GM18517 (cell line): ENCODE results near the gene PPP1R3C.

Experiments
- ATAC-seq: cut with Tn5 transposase; IDR thresholded peaks from one replicate; pipeline ENCODE4 v1.9.1; 2021; ENCODE audit warnings: mild to moderate bottlenecking, moderate library complexity; ENCODE audit not compliant: unreplicated experiment

Gene PPP1R3C

DNA sequence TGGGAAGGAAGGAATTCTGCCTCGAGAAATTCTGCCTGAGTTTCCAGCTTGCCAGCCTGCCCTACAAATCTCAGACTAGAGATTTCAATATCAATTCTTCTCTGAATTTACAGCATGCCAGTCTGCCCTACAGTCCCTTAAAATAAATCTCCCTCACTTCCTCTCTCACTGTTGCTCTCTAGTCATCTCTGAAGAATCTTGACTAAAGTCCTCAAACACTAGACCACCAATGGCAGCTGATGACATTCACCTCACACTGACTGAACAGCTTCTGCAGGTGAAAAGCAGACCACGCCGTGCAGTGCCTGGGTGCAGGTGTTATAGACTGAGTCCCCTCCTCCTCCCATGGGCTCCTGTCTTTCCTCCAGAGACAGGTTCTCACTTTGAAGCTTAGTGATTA, 30.4 kb downstream of the PPP1R3C start:
- ATAC-seq, result no peak

- no peak for ATAC-seq
Measured at GRCh38 chr10:91601212-91601611, 31.7 kb downstream of the PPP1R3C start.

GRCh38 chr10:91598211-91598977, 34.5 kb downstream of the PPP1R3C start:
- no peak for ATAC-seq

DNA sequence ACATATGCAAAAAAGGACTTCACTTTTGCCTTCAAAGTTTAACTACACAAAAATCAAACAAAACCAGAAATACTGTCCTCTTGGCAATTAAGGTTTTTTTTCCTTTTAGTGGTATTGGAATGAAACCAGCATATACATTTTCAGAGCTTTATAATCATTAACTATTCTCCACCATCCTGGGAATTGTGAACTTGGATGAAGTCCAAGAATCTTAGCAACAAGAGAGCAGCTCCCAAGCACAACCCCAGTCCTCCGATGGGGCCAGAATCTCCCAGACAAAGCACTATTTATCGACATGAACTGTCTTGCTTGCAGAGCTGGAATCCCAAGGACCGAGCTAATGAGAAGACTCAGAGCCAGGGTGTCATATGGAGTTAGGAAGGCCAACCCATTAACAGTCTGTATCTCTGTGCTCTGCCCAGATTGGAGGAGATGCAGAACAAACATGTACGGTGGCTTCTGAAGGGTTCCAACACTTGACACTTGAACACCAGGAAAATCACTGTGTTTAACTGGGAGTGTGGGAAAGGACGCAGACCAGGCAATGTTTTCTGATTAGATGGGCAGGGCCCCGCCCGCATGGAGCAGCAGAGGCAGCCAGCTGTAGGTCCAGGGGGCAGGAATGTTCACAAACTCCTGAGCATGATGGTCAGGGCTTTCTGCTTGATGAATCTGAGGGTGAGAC, 35.5 kb downstream of the PPP1R3C start:
- ATAC-seq, result no peak

DNA sequence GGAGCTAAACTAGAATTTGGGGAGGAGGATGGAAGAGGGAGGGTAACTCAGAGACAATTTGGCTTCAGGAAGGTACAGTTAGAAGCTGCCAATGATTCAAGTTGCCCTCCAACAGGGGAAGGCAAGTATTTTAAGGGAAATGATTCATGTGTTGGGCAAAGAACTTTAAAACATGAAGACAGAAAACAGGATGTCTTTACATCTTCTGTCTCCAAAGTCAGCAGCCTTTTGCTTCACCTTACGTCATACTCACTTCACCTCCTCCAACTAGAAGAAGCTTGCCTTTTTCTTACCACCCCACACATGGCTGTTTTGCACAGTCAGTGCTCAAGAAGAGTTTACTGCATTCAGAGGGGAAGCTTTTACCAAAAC, 36.1 kb downstream of the PPP1R3C start:
- ATAC-seq, result no peak

DNA sequence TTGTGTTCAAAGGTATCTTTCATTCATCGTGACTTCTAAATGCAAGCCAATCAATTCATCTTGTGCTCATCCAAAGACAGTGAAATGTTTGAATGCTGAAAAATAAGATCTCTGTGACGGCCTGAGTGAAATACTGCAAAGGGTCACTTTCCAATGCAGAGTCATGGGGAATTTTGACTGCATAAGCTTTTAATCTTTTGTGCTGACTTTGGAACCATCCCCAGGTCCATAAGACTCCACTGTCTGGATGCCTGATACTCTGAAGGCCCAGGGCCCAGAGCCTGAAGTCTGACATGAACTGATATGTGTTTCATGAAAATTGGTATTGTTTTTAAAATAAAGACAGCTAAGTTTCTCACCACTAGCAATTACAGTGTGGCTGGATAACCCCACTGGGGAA, 39.0 kb downstream of the PPP1R3C start:
- ATAC-seq, result no peak

- ATAC-seq, result no peak
Measured at GRCh38 chr10:91593366-91593765, 39.5 kb downstream of the PPP1R3C start.

- no peak for ATAC-seq
Measured at GRCh38 chr10:91592266-91592975, 40.5 kb downstream of the PPP1R3C start.

- ATAC-seq, result no peak
Measured at GRCh38 chr10:91591797-91592174, 41.1 kb downstream of the PPP1R3C start.

DNA sequence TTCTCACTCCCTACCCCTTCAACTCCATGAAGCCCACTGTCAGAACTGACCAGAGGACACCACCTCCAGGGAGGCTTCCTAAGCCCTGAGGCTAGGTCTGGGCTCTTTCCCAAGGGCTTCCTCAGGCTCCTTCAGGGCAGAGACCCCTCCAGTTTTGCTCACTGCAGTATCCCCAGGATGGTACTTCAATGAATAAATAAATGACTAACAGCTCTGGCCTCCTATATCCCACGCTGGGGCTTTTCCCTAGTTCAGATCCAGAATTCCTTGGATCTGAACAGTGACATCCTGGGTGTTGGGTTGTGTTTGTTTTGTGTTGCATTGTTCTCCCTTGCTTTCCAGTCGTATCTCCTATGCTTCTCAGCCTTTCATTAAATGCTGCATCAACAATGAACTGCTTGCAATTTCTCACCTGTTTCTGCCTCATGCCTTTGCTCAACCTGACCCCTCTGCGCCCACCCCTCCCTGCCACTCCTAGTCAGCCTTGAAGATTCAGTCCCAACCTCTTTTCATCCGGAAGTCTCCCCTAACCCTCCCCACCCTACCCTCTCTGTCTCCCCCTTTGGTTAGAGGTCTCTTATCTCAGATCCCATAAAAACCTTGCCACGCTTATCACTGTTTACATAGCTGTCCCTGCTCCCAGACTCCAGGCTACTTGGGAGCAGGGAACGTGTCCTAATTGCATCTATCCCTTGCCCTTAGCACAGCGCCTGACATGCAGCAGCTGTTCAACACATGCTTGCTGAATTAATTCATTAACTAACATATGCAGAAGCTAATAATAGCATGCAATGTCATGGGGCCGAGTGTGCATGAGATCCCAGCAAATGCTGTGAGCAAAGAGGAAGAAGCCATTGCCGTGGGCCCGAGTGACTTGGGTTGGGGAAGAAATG, 41.7 kb downstream of the PPP1R3C start:
- no peak for ATAC-seq

- ATAC-seq, result no peak
Measured at GRCh38 chr10:91590142-91590903, 42.5 kb downstream of the PPP1R3C start.

GRCh38 chr10:91589658-91590035, 43.2 kb downstream of the PPP1R3C start:
- no peak for ATAC-seq

- no peak for ATAC-seq
Measured at GRCh38 chr10:91589015-91589657, 43.7 kb downstream of the PPP1R3C start.

- ATAC-seq, result no peak
Measured at GRCh38 chr10:91587710-91588638, 44.9 kb downstream of the PPP1R3C start.

GRCh38 chr10:91582153-91582554, 50.7 kb downstream of the PPP1R3C start:
- no peak for ATAC-seq

- no peak for ATAC-seq
Measured at GRCh38 chr10:91579329-91579985, 53.4 kb downstream of the PPP1R3C start.
